NCI-H2171 (cell line): ENCODE data around the gene VPS33B.

Source experiments
- DNase-seq: peaks from one replicate; lab custom pipeline; 2025; lab: John Stamatoyannopoulos, UW

The VPS33B gene

GRCh38 chr15:90979582-90979981, 42.8 kb downstream of the VPS33B start:
- DNase-seq = no peak

GRCh38 chr15:90974216-90974615, 48.2 kb downstream of the VPS33B start:
- DNase-seq = no peak

- no peak for DNase-seq
Observed at GRCh38 chr15:90972133-90972532, 50.3 kb downstream of the VPS33B start.

- DNase-seq = no peak
Observed at GRCh38 chr15:90970274-90970673, 52.1 kb downstream of the VPS33B start.

- DNase-seq = no peak
Observed at GRCh38 chr15:90968434-90968833, 54.0 kb downstream of the VPS33B start.

GRCh38 chr15:90967206-90967605, 55.2 kb downstream of the VPS33B start:
- DNase-seq = no peak

- no peak for DNase-seq
Observed at GRCh38 chr15:90966262-90966661, 56.1 kb downstream of the VPS33B start.

GRCh38 chr15:90962021-90962420, 60.4 kb downstream of the VPS33B start:
- DNase-seq = no peak

- DNase-seq = no peak
Observed at GRCh38 chr15:90960298-90961091, 61.9 kb downstream of the VPS33B start.

GRCh38 chr15:90959894-90960293, 62.5 kb downstream of the VPS33B start:
- DNase-seq = no peak

GRCh38 chr15:90959028-90959595, 63.3 kb downstream of the VPS33B start:
- DNase-seq = no peak

GRCh38 chr15:90957791-90958190, 64.6 kb downstream of the VPS33B start:
- no peak for DNase-seq

- no peak for DNase-seq
Observed at GRCh38 chr15:90957031-90957790, 65.2 kb downstream of the VPS33B start.

GRCh38 chr15:90956274-90957030, 65.9 kb downstream of the VPS33B start:
- DNase-seq = peak; percentile 21

GRCh38 chr15:90955624-90956273, 66.6 kb downstream of the VPS33B start:
- DNase-seq = peak; percentile 29

- peak; percentile 93 for DNase-seq
Observed at GRCh38 chr15:90954712-90955623, 67.4 kb downstream of the VPS33B start, which contains the start of gene RCCD1. RCCD1 (plus strand) TSS chr15:90954884; CDS start chr15:90956735, 1,851 bp downstream.

GRCh38 chr15:90953947-90954711, 68.3 kb downstream of the VPS33B start:
- no peak for DNase-seq

GRCh38 chr15:90952901-90953677, 69.3 kb downstream of the VPS33B start:
- DNase-seq = no peak

GRCh38 chr15:90950676-90951075, 71.7 kb downstream of the VPS33B start:
- DNase-seq = no peak
